B cell (primary cell): Measurements from ENCODE around the gene KLK1. TPM values are rescaled to one million over a fixed set of nuclear protein-coding genes. Genes with fewer than 3 reads are reported as not detected.

Source experiments
- ATAC-seq: fragments of 200-7000 bp; cut with Tn5 transposase; one replicate; pipeline ENCODE4 v1.10.0; 2021; ENCODE audit warnings: low read depth, mild to moderate bottlenecking, moderate number of reproducible peaks, moderate library complexity
- CTCF ChIA-PET: fragments of 350-600 bp; sonication (Branson Sonifier 250); formaldehyde crosslinking; loops from one replicate; lab custom pipeline; 2021; ENCODE audit warnings: antibody characterized with exemption, inconsistent platforms; lab: Charles Lee
- POLR2A ChIA-PET: fragments of 350-600 bp; sonication (Branson Sonifier 250); formaldehyde crosslinking; loops from one replicate; lab custom pipeline; 2021; ENCODE audit warnings: antibody characterized with exemption; lab: Charles Lee
- DNase-seq: peaks from one replicate; pipeline ENCODE4 v3.0.0; 2013
- H2AFZ ChIP-seq: 2 replicates; pipeline ENCODE4 v1.6.1; 2012; ENCODE audit warnings: mild to moderate bottlenecking, low read depth, low read length; ENCODE audit not compliant: insufficient read depth, poor library complexity, severe bottlenecking
- H3K27ac ChIP-seq, 2 donors: 1 replicate in 1 of 2; 2 replicates in 1 of 2; pipeline ENCODE4 v1.5.1; 2012 to 2013; ENCODE audit warnings: low read length in 2 of 2, mild to moderate bottlenecking in 2 of 2, moderate library complexity in 1 of 2
- H3K27me3 ChIP-seq, 4 experiments: fragments of 200-600 bp in 1 of 4; sonication (generic) in 1 of 4; replicated peaks in 1 of 4; 1 replicate in 2 of 4; 2 replicates in 2 of 4; pipeline versions ENCODE4 v1.6.1 to v1.7.0; 2013 to 2016; ENCODE audit warnings: low read length in 3 of 4, mild to moderate bottlenecking in 2 of 4, mixed read lengths in 1 of 4, moderate library complexity in 1 of 4; ENCODE audit not compliant: insufficient read depth in 4 of 4, control insufficient read depth in 3 of 4; ENCODE audit errors: control extremely low read depth in 1 of 4
- H3K36me3 ChIP-seq, 2 experiments: replicated peaks in 1 of 2; 1 replicate in 1 of 2; 2 replicates in 1 of 2; pipeline versions ENCODE4 v1.6.1 to v1.7.1; 2013; ENCODE audit warnings: low read length in 1 of 2; ENCODE audit not compliant: insufficient read depth in 2 of 2, control insufficient read depth in 1 of 2; ENCODE audit errors: control extremely low read depth in 1 of 2, extremely low read depth in 1 of 2
- H3K4me1 ChIP-seq, 2 donors: fragments of 200-600 bp in 1 of 2; sonication (generic) in 1 of 2; 1 replicate in 1 of 2; 2 replicates in 1 of 2; pipeline versions ENCODE4 v1.5.1 to v1.6.1; 2013 to 2017; ENCODE audit warnings: low read length in 2 of 2; ENCODE audit not compliant: control insufficient read depth in 2 of 2, insufficient read depth in 2 of 2
- H3K4me2 ChIP-seq: replicated peaks from 2 replicates; pipeline ENCODE3; 2012; ENCODE audit warnings: mild to moderate bottlenecking, low read depth, low read length; ENCODE audit not compliant: poor library complexity, severe bottlenecking
- H3K4me3 ChIP-seq, 5 experiments: fragments of 200-600 bp in 1 of 5; sonication (generic) in 1 of 5; 1 replicate in 3 of 5; 2 replicates in 2 of 5; pipeline versions ENCODE4 v1.5.1 to v1.7.0; 2011 to 2016; ENCODE audit warnings: low read length in 4 of 5, mild to moderate bottlenecking in 4 of 5, low read depth in 2 of 5, control low read depth in 1 of 5, moderate library complexity in 1 of 5; ENCODE audit not compliant: insufficient read depth in 1 of 5; ENCODE audit errors: control extremely low read depth in 1 of 5, extremely low read depth in 1 of 5
- H3K79me2 ChIP-seq: fragments of 200-600 bp; sonication (generic); one replicate; pipeline ENCODE4 v1.6.0; 2016; ENCODE audit warnings: low read length; ENCODE audit not compliant: control insufficient read depth, insufficient read depth
- H3K9ac ChIP-seq: fragments of 200-600 bp; sonication (generic); 2 replicates; pipeline ENCODE4 v1.6.1; 2017; ENCODE audit warnings: mild to moderate bottlenecking, low read length, moderate library complexity
- H3K9me3 ChIP-seq, 3 donors: one replicate each; pipeline versions ENCODE4 v1.6.1 to v1.7.1; 2013; ENCODE audit warnings: low read length in 2 of 3; ENCODE audit not compliant: control insufficient read depth in 2 of 3, insufficient read depth in 1 of 3; ENCODE audit errors: control extremely low read depth in 1 of 3
- H4K20me1 ChIP-seq: 2 replicates; pipeline ENCODE4 v1.6.0; 2012; ENCODE audit warnings: mild to moderate bottlenecking, low read length; ENCODE audit not compliant: insufficient read depth, control insufficient read depth, poor library complexity, severe bottlenecking
- H3K27ac Mint-ChIP-seq: one replicate; pipeline ENCODE4 v1.8.0; 2021; ENCODE audit warnings: mixed read lengths
- H3K27me3 Mint-ChIP-seq: one replicate; pipeline ENCODE4 v1.8.0; 2021; ENCODE audit warnings: mixed read lengths
- H3K4me1 Mint-ChIP-seq: one replicate; pipeline ENCODE4 v1.8.0; 2021; ENCODE audit warnings: mixed read lengths
- H3K4me3 Mint-ChIP-seq: one replicate; pipeline ENCODE4 v1.8.0; 2021; ENCODE audit warnings: mixed read lengths
- H3K9me3 Mint-ChIP-seq: one replicate; pipeline ENCODE4 v1.8.0; 2022; ENCODE audit warnings: mixed read lengths; ENCODE audit not compliant: insufficient read depth
- CTCF ChIP-seq: fragments of 200-600 bp; IDR thresholded peaks from one replicate; pipeline ENCODE4 v1.8.0; 2022; ENCODE audit warnings: antibody characterized with exemption, mild to moderate bottlenecking
- EZH2 ChIP-seq: IDR thresholded peaks from 2 replicates; pipeline ENCODE4 v1.6.1; 2012; ENCODE audit warnings: borderline replicate concordance, low read depth, mild to moderate bottlenecking, moderate library complexity, low read length; ENCODE audit not compliant: insufficient read depth, poor library complexity, severe bottlenecking
- WGBS: methylation state at CpG from one replicate; pipeline ENCODE4 v1.1.5; 2013; ENCODE audit warnings: missing lambda C conversion rate; ENCODE audit not compliant: insufficient coverage; 5-methylcytosine and 5-hydroxymethylcytosine counted together
- intact Hi-C: fragments of 100-400 bp; cut with micrococcal nuclease; formaldehyde crosslinking; loops from one replicate; pipeline ENCODE4 v1.10.0; 2022
- polyA plus RNA-seq: library from polyadenylated mRNA; depleted of rRNA; stranded (reverse); fragments of >200 nt; gene quantifications from 2 replicates; pipeline ENCODE4 v1.2.3, GENCODE V29; 2012
- total RNA-seq, 2 donors: library from RNA; stranded (reverse); fragments of 120-200 nt in 1 of 2; gene quantifications; 1 replicate in 1 of 2; 2 replicates in 1 of 2; pipeline versions ENCODE4 v1.2.3 to v1.2.4, GENCODE V29; 2013 to 2022

KLK1 gene
- total and polyA plus RNA-seq, 2 donors (not counting 1 experiment from before 2014, with no cell fraction given) = 9.5 to 15.2 TPM

DNA sequence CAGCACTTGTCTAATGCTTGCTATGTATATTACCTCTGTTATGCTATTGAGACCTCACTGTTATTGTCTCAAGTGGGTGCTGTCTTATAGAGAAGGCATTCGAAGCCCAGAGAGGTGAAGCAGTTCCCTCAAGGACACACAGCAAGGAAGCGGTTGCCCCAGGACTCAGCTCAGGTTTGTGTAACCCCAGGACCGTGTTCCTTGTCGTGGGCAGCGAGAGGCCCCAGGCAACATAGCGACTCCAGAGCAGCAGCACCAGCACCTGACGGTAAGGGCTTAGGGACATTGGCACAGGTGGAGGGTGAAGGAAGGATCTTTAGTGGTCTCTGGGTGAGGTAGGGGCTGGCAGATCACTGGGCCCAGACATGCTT lies 7.4 kb upstream of the KLK1 start:
- no peak overlapping the region for H3K4me3 Mint-ChIP-seq
- intact Hi-C loops = no loop called here
- H3K36me3 ChIP-seq = no peaks in the 10 kb centered on the region

More for the DNA sequence above, 7.4 kb upstream of the KLK1 start:
- H4K20me1 ChIP-seq = no peaks in the 10 kb centered on the region
- H2AFZ ChIP-seq = no peak overlapping the region
- Mint-ChIP-seq H3K4me1 (peaks cover 7% of the 10 kb centered on the region), H3K27me3 (peaks cover 48% of the 10 kb centered on the region), H3K27ac (no peak overlapping the region), H3K9me3 (no peaks in the 10 kb centered on the region)
- no peak overlapping the region for H3K9ac ChIP-seq
- no peak for DNase-seq
- ATAC-seq = no peak
- H3K9me3 ChIP-seq = peaks cover 0 to 2% (median 0%) of the 10 kb centered on the region in 3 donors
- CTCF ChIA-PET = no interaction called here
- H3K4me3 ChIP-seq = no peak overlapping the region
- H3K79me2 ChIP-seq = no peaks in the 10 kb centered on the region
- 80% methylated on average over 7 of the region's 7 CpGs for WGBS
- no peak overlapping the region for H3K4me2 ChIP-seq
- POLR2A ChIA-PET = no interaction called here
- TF ChIP-seq CTCF (no peak), EZH2 (no peak)
- no peak overlapping the region for H3K27ac ChIP-seq
- peaks cover 6 to 10% of the 10 kb centered on the region in 2 donors for H3K4me1 ChIP-seq
- peaks cover 0 to 35% (median 0%) of the 10 kb centered on the region in 4 experiments for H3K27me3 ChIP-seq
